ENCODE results near the gene CUX1.
"Not testable (repeated sequence)": the region's sequence is repeated elsewhere in the genome, so short reads cannot be mapped to it uniquely, and the experiment has no call there.

Gene CUX1

GRCh38 chr7:101795461-101795860 is 22.0 kb upstream of the CUX1 start:
- DNase-seq: no peak

GRCh38 chr7:101798173-101798572 is 19.3 kb upstream of the CUX1 start:
- DNase-seq: not testable (repeated sequence)

DNA sequence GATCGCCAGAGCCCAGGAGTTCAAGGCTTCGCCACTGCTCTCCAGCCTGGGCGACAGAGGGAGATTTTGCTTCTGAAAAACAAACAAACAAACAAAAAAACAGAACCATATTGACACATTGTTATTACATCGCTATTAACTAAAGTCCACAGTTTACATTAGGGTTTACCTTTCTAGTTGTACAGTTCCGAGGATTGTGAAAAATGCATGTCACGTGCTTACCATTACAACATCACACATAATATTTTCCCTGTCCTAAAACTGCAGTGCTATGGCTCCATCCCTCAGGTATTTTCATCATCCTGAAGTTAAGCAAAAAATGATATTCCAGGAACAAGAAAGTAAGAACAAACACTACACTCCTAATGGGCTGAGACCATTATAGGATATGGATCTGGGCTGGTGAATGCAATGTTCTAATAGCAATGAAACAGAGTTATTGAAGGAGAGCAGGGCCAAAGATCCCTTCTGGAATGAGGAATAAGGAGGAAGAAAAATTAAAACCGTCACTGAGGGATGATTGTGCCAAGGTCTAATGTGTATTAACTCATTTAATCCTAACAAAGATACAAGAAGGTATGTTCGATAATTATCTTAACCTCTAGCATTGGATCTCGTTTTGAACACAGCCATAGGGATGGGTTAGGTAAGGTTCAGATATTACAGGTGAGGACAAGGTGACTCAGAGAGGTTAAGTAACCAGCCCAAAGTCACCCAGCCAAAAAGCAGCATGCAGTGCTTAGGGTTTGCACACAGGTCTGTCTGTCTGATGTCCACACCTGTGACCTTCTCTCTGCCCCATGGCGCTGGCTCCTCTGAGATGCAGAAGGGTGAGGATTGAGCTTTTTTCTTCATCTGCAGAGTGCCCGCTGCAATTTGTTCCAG is 14.0 kb upstream of the CUX1 start:
- no peak for DNase-seq

- DNase-seq: no peak
Observed at GRCh38 chr7:101804088-101804963, 13.1 kb upstream of the CUX1 start.

GRCh38 chr7:101804967-101805366 is 12.5 kb upstream of the CUX1 start:
- no peak for DNase-seq

DNA sequence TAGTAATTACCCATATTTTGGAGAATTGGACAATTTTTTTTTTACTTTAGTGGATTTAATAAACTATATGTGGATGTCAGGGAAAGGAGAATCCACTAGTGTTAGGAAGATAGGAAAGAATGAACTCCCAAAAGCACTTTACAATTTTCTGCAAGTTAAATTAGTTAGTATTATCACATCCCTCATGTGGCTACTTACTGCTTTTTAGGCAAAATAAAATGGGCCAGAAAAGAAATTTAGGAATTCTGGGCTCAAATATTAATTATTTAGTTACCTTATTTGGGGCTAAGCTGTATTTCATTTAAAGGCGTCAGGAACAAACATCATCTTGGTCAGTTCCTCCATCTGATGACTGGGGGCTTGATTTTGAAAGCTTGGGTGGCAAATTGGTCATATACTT is 4.8 kb upstream of the CUX1 start:
- DNase-seq: no peak

- no peak for DNase-seq
Observed at GRCh38 chr7:101813402-101814019, 3.9 kb upstream of the CUX1 start.

DNA sequence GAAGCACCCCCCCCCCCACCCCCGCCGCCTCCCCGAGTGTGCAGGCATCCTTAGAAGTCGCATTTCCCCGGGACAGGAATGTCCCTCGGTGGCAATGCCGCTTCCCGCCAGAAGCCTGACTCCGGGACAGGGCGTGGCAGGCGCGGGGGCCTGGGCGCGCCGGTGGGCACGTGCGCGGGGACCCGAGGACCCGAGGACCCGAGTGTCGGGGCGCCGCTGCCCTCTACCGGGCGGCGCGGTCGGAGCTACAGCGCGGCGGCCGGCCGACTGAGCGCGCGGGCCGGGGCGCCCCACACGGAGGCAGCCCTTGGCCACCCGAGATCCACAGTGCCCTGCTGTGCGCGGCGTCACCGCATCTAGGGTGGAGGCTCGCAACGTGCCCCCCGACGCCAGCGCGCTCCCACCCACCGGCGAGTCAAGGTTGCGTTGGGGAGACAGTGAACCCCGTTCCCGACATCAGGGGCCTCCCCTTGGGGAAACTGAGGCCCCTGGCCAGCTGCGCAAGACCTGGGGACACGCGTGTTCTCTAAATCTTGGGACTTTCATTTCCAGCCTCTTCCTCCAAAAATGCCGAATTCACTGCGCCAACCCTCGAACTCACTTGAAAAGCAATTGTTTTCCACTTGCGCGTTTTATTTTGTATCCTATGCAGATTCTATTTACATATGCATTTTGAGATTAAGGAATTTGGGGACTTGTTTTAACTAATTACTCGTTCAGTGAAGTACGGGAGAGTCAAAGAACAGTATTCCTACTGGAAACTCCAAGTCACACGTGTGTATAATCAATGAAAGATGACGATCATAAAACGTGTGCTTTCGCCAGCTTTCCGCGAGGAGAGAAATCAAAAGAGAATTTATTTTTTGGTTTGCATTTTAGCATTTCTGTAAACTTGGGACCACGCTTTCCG is 3.1 kb upstream of the CUX1 start:
- peak; percentile 73 for DNase-seq

DNA sequence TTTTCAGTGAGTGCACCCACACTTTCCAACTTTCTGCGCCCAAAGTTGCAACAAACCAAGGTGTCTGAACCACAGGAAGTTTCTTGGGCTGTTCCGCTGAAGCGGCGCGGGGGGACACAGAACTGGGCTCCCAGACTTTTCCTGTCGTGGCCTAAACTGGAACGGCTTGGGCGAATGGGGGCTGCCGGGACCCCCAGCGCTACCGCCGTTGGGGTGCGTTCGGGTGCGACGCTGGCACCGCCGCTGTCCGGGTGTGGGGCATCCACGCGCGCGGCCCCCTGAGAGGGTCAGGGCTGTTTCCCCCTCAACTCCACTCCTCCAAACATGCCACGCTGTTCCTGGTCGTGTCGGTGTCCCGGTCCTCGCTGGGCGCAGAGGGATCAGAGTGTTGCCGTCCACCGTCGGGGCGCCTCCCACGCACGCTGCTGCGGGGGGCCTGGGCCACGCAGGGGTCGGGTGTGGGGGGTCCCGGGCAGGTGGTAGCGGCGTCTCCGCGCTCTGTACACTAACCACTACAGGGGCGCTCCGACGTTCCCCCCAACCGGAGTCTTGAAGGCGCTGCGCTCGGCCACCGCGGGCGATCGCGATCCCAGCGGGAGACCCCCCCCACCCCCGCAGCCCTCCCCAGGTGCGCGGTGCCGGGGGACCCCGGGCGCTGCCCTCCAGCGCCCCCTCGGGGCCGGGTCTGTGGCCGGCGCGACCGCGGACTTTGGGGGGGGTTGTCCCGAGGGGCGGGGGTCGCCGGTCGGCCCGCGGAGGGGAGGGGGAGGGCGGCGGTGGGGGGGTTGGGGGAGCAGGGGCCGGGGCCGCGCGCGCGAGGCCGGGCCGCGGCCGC is 2.2 kb upstream of the CUX1 start:
- DNase-seq: no peak

DNA sequence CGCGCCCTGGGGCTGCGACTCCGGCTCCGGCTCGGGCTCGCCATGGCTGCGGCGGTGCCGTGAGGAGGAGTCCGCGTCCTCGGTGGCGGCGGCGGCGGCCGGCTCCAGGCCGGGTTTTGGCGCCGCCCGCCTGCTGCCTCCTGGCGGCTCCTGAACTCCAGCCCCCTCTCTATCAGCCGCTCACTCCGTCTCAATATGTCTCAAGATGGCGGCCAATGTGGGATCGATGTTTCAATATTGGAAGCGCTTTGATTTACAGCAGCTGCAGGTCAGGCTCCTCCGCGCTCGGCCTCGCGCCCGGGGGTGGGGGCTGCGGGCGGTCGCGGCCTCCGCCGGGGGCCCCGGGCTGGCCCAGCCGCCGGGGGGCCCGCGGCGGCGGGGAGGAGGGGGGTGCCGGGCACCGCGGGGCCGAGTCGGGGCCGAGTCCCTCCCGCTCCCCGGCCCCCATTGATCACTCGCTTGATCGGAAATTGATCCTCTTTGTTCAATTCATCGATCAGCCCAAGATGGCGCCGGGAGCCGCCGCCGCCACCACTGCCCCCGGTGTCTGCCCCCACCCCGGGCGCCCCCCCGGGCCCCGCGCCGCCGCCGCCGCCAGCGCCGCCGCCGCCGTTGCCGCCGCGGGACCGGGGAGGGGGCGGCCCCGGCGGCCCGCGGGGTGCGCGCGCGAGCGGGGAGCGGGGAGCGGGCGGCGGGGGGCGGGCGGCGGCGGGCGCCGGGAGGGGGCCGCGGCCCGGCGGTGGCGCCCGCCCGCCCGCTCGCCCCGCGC is 1.4 kb upstream of the CUX1 start:
- peak; percentile 87 for DNase-seq

DNA sequence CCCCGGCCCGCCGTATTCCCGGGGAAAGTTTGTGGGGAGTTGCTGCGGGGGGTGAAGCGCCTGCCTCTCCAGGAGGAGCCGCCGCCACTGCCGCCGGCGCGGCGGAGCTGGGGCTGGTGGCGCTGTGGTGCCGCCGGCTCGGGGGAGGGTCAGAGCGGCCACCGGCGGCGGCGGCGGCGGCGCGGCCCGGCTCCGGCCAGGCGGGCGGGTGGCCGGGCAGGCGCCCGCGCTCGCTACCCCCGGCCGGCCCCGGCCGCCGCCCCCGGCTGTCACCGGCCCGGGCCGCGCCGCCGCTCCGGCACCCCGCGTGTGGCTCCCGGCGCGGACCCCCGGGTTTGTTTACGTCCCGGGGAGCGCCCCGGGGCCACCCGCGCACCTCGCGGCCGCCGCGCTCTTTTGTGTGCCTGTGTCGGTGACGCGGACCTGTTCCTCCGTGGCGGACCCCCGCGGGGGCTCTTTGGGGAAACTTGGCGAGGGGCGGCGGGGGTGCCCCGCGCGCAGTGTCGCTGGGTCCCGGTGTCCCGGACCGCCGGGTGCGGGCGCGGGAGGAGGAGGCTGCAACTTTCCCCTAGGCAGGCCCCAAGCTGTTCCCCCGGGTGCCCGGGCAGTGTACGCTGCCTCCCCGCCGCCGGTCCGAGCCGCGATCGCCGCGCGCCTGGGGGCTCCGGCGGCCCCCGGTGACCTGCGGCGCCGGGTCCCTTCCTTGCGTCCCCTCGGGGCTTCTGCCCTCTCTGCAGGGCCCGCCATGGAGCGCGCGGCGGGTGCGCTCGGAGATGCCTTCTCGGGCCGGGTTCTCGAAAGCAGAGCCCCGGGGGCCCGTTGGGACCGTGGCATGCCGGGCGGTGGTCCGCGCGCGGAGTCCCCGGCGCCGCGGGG is 593 bp upstream of the CUX1 start:
- DNase-seq: peak; percentile 63

DNA sequence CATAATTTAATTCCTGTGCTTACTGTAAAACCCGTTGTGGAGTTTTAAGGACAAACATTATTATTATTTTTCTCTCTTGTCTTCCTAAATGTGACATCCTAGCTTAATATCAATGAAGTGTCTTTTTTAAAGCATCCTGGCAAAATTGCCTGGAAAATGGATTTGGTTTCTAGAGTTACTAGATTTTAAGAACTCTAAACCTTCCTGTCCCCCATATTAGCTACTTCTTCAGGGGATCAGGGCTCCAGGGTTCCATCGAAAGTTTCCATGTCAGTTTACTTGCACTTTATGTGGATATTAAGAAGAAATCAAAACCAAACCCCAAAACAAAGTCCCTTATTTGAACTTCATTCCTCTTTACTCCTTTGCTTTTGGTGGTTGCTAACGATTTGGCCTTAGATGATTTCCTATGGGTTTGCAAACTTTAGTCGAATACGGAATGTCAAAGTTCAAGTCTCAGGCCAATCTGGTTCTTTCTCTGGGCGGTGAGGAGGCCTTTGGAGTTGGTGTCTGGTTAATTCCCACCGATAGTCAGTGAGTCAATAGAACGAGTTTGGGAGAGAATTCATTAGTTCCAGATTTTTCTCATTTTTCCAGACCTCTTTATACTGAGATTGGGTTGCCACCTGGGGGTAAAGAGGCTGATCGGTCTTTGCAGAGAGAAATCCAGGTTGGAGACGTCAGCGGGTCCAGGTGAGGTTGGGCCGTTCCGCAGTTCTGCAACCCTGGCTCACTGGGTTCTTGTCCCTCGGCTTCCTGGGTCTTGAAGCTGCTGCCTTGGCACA is 1.1 kb downstream of the CUX1 start:
- no peak for DNase-seq

- peak; percentile 34 for DNase-seq
Observed at GRCh38 chr7:101819183-101819582, 1.8 kb downstream of the CUX1 start.

- no peak for DNase-seq
Observed at GRCh38 chr7:101819913-101820522, 2.6 kb downstream of the CUX1 start.

GRCh38 chr7:101820703-101821102 is 3.3 kb downstream of the CUX1 start:
- no peak for DNase-seq

DNA sequence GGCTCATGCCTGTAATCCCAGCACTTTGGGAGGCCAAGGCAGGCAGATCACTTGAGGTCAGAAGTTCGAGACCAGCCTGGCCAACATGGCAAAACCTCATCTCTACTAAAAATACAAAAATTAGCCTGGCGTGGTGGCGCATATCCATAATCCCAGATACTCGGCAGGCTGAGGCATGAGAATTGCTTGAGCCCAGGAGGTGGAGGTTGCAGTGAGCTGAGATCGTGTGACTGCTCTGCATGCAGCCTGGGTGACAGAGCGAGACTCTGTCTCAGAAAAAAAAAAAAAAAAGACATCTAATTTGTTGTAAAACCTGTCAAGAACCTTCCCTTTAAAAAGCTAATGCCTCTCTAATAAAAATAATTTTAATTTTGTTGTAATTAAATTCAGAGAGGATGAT is 5.2 kb downstream of the CUX1 start:
- not testable (repeated sequence) for DNase-seq

DNA sequence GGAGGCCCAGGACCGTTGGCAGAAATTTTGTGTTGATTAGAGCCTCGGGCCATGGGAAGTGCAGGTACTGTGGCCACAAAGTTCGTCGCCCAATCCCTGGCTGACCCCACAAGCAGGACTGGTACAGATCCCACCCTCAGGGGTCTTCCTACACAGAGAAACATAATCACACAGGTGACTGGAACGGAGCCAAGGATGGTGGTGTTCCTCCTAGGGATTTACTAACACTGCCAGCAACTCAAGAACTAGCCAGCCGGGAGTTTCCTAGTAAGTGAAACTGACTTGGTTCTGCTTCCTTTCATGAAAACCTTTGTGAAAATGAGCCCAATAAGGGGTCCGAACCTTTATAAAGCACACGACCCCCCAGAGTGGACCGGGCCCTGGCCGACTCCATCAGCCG is 5.7 kb downstream of the CUX1 start:
- peak; percentile 73 for DNase-seq

GRCh38 chr7:101823596-101823995 is 6.2 kb downstream of the CUX1 start:
- DNase-seq: peak; percentile 70
